VCaP (cell line): ENCODE measurements around the gene SNRNP27.

ENCODE experiments used
- H3K27ac ChIP-seq: fragments of 450-650 bp; 2 replicates; pipeline ENCODE4 v1.5.1; 2017
- TF ChIP-seq, protein P1 (sequence below): fragments of 450-650 bp; conservative IDR thresholded peaks from 2 replicates; pipeline ENCODE4 v1.5.1; 2017; ENCODE audit warnings: mild to moderate bottlenecking, moderate library complexity

Gene SNRNP27

DNA sequence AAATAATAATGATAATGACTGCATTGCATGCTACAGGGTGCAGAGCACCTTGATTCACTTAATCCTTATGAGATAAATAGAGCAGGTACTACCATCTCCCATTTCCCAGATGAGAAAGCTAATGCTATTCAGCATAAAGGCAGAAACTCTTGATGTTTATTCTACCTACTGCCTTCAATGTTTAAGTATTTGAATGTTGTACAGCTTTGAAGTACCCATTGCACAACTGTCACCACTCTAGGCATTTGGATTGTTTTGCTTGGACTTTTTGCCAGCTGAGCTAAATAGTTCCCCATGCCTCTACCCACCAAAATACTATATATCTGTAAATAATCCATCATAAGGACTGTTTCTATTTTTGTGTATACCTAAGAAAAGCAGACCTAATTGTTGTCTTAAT, 13.5 kb downstream of the SNRNP27 start:
- TF ChIP-seq, protein P1, sequence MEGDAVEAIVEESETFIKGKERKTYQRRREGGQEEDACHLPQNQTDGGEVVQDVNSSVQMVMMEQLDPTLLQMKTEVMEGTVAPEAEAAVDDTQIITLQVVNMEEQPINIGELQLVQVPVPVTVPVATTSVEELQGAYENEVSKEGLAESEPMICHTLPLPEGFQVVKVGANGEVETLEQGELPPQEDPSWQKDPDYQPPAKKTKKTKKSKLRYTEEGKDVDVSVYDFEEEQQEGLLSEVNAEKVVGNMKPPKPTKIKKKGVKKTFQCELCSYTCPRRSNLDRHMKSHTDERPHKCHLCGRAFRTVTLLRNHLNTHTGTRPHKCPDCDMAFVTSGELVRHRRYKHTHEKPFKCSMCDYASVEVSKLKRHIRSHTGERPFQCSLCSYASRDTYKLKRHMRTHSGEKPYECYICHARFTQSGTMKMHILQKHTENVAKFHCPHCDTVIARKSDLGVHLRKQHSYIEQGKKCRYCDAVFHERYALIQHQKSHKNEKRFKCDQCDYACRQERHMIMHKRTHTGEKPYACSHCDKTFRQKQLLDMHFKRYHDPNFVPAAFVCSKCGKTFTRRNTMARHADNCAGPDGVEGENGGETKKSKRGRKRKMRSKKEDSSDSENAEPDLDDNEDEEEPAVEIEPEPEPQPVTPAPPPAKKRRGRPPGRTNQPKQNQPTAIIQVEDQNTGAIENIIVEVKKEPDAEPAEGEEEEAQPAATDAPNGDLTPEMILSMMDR, result no peak
- H3K27ac ChIP-seq, result no peak overlapping the region

DNA sequence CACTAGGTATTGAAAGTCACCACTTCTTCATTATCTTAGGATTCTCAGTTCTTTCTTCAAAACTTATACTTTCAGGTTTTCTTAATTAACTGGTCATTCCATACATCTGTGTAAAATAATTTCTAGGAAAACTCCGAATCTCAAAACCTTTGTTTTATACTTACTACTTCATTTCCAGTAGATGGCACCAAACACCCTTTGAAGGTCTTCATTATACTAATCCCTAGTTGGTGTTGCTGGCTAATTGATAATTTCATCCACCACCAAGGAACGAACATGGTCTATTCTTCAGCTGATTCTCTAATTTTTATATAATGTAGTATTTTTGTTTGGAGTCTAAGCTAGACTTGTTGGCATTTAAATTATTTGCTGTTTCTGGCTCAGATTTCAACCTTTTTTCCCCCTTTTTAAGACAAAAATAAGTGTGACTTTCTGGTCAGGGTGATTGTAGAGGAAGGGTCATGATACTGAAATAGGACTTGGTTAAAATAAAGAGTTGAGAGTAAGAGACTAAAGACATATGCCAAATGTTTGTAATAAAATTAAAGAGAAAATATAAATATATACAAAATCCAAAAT, 18.3 kb downstream of the SNRNP27 start:
- no peak overlapping the region for H3K27ac ChIP-seq
- TF ChIP-seq, protein P1, result peak; percentile 72

DNA sequence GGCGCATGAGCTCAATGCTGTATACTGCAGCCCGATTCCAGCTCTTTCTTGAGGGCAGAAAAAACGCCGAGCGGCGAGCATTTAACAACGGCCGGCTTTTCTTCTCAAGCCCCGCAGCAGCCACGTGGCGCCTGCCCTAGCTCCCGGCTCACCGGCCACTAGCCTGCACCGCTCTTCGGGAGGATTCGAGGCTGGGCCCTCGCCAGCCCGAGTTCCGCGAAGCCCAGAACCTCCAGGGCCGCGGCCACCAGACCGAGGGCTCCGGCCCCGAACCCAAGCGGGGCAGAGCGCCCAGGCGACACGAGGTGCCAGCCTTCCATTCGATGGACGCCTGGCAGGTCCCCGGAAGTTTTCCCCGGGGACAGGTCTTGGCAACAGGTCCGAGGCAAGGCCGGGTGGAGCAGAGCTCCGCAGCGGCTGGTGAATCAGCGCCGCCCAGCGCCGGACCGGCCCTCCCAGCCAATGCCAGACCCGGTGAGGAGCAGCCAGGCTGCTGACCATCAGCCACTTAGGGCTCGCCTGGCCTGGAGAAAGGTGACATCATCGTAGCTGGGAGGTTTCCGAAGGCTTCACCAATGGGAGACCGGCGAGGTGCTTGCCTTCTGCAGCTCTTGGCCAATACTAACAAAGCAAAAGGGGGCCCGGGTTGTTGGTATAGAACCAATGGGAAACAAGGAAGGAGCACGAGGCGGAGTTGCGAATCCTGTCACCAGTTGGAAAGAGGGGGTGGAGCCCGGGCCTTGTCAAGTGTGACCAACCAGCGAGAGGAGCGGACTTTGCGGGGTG, 20.6 kb downstream of the SNRNP27 start:
- TF ChIP-seq, protein P1, result peak; percentile 31
- peak overlapping the region; percentile 91 for H3K27ac ChIP-seq

- H3K27ac ChIP-seq, result peak within 1 kb of the TSS; percentile 91
- TF ChIP-seq, protein P1, result no peak
Measured at GRCh38 chr2:69914950-69915945, 21.5 kb downstream of the SNRNP27 start, which contains the start of gene MXD1. MXD1 (plus strand) TSS chr2:69915109; CDS start chr2:69915331, 222 bp downstream.

DNA sequence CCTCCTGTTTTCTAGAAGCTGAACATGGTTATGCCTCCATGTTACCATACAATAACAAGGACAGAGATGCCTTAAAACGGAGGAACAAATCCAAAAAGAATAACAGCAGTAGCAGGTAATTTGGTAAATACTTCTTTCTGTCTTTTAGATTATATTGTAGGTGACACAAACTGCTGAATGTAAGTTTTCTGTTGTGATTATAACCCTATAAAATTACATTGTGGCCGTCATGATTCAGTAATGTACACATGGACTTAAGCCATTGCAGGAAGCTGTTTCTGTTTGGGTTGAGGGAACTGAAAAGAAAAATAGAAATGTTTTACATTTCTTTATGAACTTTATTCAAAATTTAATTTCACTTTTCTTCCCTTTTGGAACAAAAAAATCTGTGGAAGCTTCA, 22.4 kb downstream of the SNRNP27 start:
- TF ChIP-seq, protein P1, result no peak
- H3K27ac ChIP-seq, result peak overlapping the region; percentile 76

DNA sequence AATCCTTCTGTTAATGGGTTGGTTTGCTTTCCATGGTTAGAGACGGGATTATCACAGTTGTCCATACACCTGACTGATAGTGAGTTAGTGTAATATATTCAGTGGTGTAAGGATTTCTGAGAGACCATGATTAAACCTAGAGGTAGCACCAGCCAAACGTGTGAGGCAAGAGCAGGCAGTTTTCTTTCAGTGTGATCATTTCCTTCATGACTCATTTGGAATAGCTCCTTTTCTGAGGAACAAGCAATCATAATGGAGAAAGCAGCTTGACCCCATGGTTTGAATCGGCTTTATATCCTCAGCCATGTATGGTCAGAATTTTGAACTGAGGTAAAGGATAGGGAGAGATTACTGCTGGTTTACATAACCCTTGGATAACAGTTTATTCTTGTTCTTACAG, 24.1 kb downstream of the SNRNP27 start:
- no peak overlapping the region for H3K27ac ChIP-seq
- TF ChIP-seq, protein P1, result no peak

DNA sequence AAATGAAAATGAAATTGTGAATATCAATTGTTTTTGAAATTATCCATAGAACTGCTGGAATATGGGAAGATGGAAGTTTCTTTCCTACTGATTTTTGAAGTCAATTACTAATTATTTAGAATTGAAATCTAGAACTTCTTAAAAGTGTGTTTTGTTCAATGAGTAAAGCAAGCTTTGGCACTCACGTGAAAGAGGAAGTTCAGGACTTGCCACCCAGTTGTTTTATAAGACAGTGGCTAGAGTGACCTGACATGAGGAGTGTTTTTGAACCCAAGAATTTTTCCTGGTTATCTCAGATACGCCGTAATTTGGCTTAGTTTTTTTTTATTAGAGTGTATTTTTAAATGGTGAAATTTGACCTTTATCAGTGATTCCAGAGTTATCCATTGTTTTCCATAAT, 24.6 kb downstream of the SNRNP27 start:
- H3K27ac ChIP-seq, result no peak overlapping the region
- TF ChIP-seq, protein P1, result no peak
